Activated CD4-positive, alpha-beta T cell treated with anti-CD3 and anti-CD28 coated beads for 4 hours (primary cell): Measurements from ENCODE around the gene EIPR1.
"Not testable (repeated sequence)": the region's sequence is repeated elsewhere in the genome, so short reads cannot be mapped to it uniquely, and the experiment has no call there.

Experiments used
- DNase-seq, 2 donors: peaks; one replicate each; pipeline ENCODE4 v3.0.0-alpha.2; 2020

Gene EIPR1

GRCh38 chr2:3399829-3400228, 22.2 kb upstream of the EIPR1 start:
- DNase-seq = no peak

- no peak for DNase-seq
These were observed 21.8 kb upstream of the EIPR1 start for GRCh38 chr2:3399381-3399780.

GRCh38 chr2:3398857-3399256, 21.2 kb upstream of the EIPR1 start:
- no peak for DNase-seq

GRCh38 chr2:3396920-3397559, 19.4 kb upstream of the EIPR1 start:
- DNase-seq = no peak

GRCh38 chr2:3392216-3392615, 14.6 kb upstream of the EIPR1 start:
- no peak for DNase-seq

- DNase-seq = no peak
These were observed 12.4 kb upstream of the EIPR1 start for GRCh38 chr2:3390041-3390440.

- no peak for DNase-seq
These were observed 11.6 kb upstream of the EIPR1 start for GRCh38 chr2:3389193-3389592.

- no peak for DNase-seq
These were observed 10.8 kb upstream of the EIPR1 start for GRCh38 chr2:3388412-3388738.

GRCh38 chr2:3387644-3388411, 10.2 kb upstream of the EIPR1 start:
- DNase-seq = no peak

- no peak for DNase-seq
These were observed 9.4 kb upstream of the EIPR1 start for GRCh38 chr2:3387011-3387410.

- no peak for DNase-seq
These were observed 8.9 kb upstream of the EIPR1 start for GRCh38 chr2:3386448-3386958.

GRCh38 chr2:3379647-3380534, 2.3 kb upstream of the EIPR1 start, which contains the start of gene TRAPPC12:
TRAPPC12 (plus strand) TSS chr2:3379694; CDS start chr2:3387624, 7,930 bp downstream.
- peak; percentile 92 to 93 for DNase-seq

- DNase-seq = no peak
These were observed 1.7 kb upstream of the EIPR1 start for GRCh38 chr2:3379339-3379646.

- peak in 1 of 2 donors; percentile 10 for DNase-seq
These were observed 373 bp downstream of the EIPR1 start for GRCh38 chr2:3377279-3377611.

- DNase-seq = no peak
These were observed 797 bp downstream of the EIPR1 start for GRCh38 chr2:3376821-3377220.

GRCh38 chr2:3369340-3370181, 8.1 kb downstream of the EIPR1 start:
- not testable (repeated sequence) for DNase-seq

GRCh38 chr2:3368261-3368722, 9.3 kb downstream of the EIPR1 start:
- DNase-seq = no peak

GRCh38 chr2:3365219-3365618, 12.4 kb downstream of the EIPR1 start:
- DNase-seq = no peak

- no peak for DNase-seq
These were observed 15.9 kb downstream of the EIPR1 start for GRCh38 chr2:3361518-3362389.

- no peak for DNase-seq
These were observed 19.7 kb downstream of the EIPR1 start for GRCh38 chr2:3357926-3358325.

GRCh38 chr2:3357446-3357845, 20.2 kb downstream of the EIPR1 start:
- DNase-seq = not testable (repeated sequence)

- no peak for DNase-seq
These were observed 20.8 kb downstream of the EIPR1 start for GRCh38 chr2:3356799-3357198.
